ENCODE measurements around the gene HTR6. TPM values are rescaled to one million over a fixed set of nuclear protein-coding genes. Genes with fewer than 3 reads are reported as not detected.

The HTR6 gene
- total RNA-seq, 1 experiment from 2014 or later, result not detected

DNA sequence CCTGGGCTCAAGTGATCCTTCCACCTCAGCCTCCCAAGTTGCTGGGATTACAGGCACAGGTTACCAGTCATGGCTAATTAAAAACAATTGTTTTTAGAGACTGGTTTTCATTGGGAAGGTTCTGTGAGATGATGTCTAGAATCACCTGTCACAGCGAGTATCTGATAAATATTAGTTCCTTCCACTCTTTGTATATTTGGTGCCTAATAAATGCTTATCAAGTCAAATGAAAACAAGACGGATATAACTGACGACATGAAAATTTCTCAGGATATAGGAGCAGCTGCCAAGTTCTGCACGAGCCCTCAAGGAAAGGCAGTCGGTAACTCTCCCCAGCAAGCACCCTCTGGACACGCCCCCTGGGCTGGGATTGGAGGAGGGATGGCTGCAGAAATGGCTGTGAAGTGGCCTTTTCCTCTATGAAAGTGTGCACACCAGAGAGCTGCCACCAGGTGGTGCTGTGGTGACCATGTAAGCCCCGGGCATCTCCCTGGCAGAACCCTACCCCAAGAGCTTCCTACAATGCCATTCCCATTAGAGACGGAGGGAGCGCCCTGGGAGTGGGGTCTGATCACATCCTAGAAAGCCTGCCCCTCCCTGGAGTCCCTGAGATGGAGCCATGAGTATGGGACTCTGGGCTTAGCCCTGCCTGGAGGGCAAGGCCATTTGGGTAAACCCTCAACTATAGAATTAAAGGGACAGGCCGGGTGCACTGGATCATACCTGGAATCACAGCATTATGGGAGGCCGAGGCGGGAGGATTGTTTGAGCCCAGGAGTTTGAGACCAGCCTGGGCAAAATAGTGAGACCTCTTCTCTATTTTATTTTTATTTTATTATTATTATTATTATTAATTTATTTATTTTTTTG, 50.9 kb downstream of the HTR6 start:
- H3K4me3 ChIP-seq, result no peak overlapping the region
- H3K9me3 ChIP-seq, result no peaks in the 10 kb centered on the region
- no peaks in the 10 kb centered on the region for H3K36me3 ChIP-seq
- peak; percentile 91 for DNase-seq
- no peaks in the 10 kb centered on the region for H3K27me3 ChIP-seq

DNA sequence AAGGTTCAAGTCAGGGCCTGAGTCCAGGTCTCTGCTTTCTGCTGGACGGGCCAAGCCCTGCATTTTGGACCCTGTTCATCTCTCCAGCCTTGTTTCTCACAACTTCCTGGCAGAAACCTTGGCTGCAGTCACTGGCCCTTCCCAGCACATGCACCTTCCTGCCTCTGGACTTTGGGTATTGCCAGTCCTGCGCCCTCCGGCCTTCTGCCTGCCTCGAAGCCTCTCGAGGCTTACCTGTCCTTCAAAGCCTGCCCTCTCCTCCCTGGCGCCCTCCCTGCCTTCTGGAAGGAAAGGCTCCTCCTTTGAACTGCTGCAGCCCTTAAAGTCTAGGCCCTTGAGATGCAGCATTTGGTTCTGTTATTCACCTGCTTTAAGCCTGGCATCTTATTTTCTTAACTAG, 52.8 kb downstream of the HTR6 start:
- no peak for DNase-seq
- H3K27me3 ChIP-seq, result no peaks in the 10 kb centered on the region
- H3K9me3 ChIP-seq, result no peaks in the 10 kb centered on the region
- no peak overlapping the region for H3K4me3 ChIP-seq
- no peaks in the 10 kb centered on the region for H3K36me3 ChIP-seq

DNA sequence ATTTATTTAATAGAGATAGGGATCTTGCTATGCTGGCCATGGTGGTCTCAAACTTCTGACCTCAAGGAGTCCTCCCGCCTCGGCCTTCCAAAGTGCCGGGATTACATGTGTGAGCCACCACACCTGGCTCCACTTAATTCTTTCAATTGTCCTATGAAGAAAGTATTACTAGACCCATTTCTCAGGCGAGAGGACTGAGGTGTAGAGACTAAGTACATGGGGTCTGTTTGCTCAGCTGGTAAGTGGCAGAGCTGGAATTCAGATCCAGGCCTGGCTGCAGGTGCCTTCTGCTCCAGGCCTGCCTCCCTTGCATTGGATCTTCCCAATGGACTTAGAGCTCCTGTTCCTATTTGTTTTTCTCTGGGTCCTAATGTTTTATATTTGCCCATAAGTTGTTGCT, 55.5 kb downstream of the HTR6 start:
- no peaks in the 10 kb centered on the region for H3K27me3 ChIP-seq
- H3K9me3 ChIP-seq, result no peaks in the 10 kb centered on the region
- no peak overlapping the region for H3K4me3 ChIP-seq
- no peaks in the 10 kb centered on the region for H3K36me3 ChIP-seq
- no peak for DNase-seq

DNA sequence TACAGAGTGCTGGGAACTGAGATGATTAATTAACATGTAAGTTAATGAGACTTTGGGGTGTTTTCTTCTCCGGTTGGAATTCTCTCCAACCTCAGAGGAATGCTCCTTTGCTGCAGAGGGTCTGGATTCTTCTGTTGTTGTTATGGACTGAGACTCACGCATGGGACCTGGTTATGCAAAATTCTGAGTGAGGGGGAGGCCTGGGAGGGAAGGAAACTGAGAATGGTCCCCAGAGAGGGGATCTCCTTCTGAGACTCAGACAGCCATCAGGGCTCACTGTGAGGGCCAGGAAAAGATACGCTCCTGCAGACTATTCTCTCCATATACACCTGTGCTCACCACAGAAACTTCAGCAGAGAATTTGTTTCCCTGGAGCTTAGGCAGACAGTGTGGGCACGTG, 56.3 kb downstream of the HTR6 start:
- Histone ChIP-seq H3K27me3 (no peaks in the 10 kb centered on the region), H3K9me3 (no peaks in the 10 kb centered on the region), H3K4me3 (no peak overlapping the region), H3K36me3 (no peaks in the 10 kb centered on the region)
- no peak for DNase-seq

DNA sequence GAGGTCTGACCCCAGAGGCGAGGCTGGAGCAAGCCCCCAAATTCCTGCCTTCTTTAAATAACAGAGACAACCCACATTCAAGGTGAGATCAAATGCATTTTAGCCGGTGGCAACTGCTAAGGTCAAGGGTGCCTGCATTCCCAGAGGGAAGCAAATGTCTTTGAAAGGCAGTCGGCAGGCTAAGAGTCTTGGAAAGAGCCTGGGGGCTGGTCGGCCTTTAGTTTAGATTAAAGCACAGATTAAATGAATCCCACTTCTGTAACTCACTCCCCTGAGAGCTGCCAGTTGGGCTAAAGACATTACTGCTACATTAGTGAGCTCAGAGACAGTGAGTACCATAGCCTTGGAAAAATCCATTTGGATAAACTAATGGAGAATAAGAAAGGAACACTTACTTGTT, 59.2 kb downstream of the HTR6 start:
- DNase-seq, result no peak
- Histone ChIP-seq H3K27me3 (no peaks in the 10 kb centered on the region), H3K9me3 (no peaks in the 10 kb centered on the region), H3K36me3 (no peaks in the 10 kb centered on the region), H3K4me3 (no peak overlapping the region)

DNA sequence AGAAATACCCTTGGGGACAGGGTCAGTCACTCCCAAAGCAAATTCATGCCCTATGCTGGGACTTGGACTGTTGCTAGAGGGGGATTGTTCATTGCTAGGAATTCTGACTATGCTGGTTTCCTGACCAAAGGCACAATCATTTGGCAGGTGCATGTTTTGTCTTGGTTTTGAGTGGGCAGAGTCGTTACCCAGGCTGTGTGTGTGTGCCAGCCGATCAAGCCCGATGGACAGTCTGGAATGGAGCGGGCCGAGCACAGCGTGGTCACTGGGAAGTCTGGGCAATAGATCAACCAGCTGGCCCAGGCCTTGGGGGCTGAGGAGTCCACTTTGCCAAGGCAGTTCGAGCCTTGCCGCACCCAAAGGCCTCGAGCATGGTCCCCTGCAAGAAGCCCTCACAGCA, 60.9 kb downstream of the HTR6 start:
- no peak for DNase-seq
- H3K36me3 ChIP-seq, result peaks cover 7% of the 10 kb centered on the region; the same call in 1 of the 2 replicates
- no peak overlapping the region for H3K4me3 ChIP-seq
- peaks cover 4% of the 10 kb centered on the region; the same call in 1 of the 2 replicates for H3K9me3 ChIP-seq
- no peaks in the 10 kb centered on the region for H3K27me3 ChIP-seq

DNA sequence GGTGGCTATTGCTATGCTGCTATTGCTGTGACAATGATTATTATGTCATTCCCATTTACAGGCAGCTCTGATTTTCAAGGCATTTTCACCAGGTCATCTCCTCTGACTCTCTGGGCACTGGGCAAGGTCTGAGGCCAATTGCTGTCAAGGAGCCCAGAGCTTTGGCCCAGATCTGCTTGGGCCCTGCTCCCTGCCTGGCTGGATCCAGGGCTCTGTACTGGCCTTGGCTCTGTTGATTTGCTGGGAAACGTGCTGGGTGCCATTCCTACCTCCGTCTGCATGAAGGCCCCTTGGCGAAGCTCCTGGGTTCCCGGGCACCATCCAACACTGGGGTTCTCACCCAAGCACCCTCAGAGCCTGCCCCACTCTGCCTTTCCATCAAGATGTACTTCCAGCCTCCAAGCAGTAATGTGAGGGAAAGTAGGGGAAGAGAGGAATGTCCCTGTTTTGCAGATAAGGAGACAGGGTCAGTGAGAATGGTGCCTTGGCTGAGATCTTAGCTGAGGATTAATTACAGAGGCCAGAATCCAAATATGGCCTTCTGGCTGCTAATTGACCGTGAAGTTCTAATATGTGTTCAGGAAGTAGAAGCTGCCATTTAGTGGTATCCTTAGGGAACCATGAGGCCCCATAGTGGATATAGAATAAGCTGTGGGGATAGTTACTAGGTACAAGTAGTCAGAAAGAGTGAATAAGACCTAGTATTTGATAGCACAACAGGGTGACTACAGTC, 63.9 kb downstream of the HTR6 start:
- DNase-seq, result peak; percentile 39
- Histone ChIP-seq H3K27me3 (no peaks in the 10 kb centered on the region), H3K4me3 (no peak overlapping the region), H3K36me3 (peaks cover 7% of the 10 kb centered on the region; the same call in 1 of the 2 replicates), H3K9me3 (peaks cover 4% of the 10 kb centered on the region; the same call in 1 of the 2 replicates)

DNA sequence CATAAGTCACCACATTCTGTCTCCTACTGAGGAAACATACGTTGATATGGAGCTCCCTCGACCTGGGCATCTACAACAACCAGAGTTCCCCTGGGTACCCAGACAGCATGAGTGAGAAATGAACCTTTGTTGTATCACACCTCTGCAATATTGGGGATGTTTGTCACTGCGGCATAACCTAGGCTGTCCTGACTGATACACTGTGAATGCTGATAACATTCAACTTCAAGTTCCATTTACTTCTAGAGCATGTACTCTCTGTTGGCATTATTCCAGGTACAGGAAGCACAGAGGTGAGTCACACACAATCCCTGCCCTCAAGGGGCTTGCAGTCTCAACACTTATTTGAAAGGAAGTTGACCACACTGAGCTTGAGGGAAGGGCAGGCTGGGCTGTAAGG, 65.6 kb downstream of the HTR6 start:
- no peaks in the 10 kb centered on the region for H3K27me3 ChIP-seq
- no peak overlapping the region for H3K4me3 ChIP-seq
- no peak for DNase-seq
- peaks cover 4% of the 10 kb centered on the region; the same call in 1 of the 2 replicates for H3K9me3 ChIP-seq
- H3K36me3 ChIP-seq, result peaks cover 7% of the 10 kb centered on the region; the same call in 1 of the 2 replicates

Other genes starting within 250 kb of the HTR6 start
- 316 and 357 TPM in 2 replicates for gene CAPZB, start 179.3 kb upstream of the HTR6 start, total RNA-seq (2014; rRNA removed; shearing (Covaris generic); ENCODE audit: low replicate concordance)
- gene NBL1, start 20.6 kb upstream of the HTR6 start, total RNA-seq (2014; rRNA removed; shearing (Covaris generic); ENCODE audit: low replicate concordance), result 38.0 and 75.9 TPM in 2 replicates
- gene TMCO4, start 135.0 kb downstream of the HTR6 start, total RNA-seq (2014; rRNA removed; shearing (Covaris generic); ENCODE audit: low replicate concordance), result 12.8 and 25.8 TPM in 2 replicates
- not detected in 2 replicates for gene RNF186, start 150.4 kb downstream of the HTR6 start, total RNA-seq (2014; rRNA removed; shearing (Covaris generic); ENCODE audit: low replicate concordance)
- 3.5 and 4.1 TPM in 2 replicates for gene OTUD3, start 217.5 kb downstream of the HTR6 start, total RNA-seq (2014; rRNA removed; shearing (Covaris generic); ENCODE audit: low replicate concordance)